ENCODE results near the gene DCANP1.
"Not testable (repeated sequence)": the region's sequence is repeated elsewhere in the genome, so short reads cannot be mapped to it uniquely, and the experiment has no call there.

DCANP1 gene

DNA sequence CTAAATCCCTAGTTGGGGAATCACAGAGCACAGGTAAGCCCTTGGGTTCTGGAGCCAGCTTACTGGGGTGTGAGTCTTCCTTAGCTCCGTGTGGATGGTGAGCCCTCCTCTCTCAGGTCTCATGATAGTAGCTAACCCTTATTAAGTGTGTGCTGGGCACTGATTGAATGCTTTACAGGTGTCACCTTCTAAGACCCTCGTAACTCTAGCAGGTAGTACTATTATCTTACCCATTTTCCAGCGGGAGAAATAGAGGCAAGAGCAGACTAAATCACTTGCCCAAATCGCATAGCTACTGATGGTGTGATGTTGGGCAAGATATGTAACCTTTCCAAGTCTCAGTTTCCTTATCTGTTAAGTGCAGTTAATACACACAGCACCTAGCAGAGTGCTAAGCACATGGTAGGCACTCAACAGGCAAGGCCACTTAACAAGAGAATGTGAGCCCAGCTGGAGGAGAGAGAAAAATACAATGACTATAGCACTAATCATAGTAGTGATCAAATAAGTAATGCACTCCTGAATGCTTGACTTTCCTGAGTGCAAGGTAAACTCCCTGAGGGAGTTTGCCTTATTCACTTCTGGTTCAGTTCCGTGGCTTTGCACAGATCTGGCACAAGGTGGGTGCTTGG is at the start of gene DCANP1:
TSS of gene DCANP1 (minus strand) at position 51 of the 632 bp plus-strand sequence. CDS start 240 bp downstream, outside the sequence.
- DNase-seq: no peak

DNA sequence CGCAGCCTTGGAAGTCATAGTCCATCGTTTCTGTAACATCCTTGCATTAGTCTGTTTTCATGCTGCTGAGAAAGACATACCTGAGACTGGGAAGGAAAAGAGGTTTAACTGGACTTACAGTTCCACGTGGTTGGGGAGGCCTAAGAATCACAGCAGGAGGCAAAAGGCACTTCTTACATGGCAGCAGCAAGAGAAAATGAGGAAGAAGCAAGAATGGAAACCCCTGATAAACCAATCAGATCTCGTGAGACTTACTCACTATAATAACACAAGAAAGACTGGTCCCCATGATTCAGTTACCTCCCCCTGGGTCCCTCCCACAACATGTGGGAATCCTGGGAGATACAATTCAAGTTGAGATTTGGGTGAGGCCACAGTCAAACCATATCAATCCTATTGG is 48.4 kb upstream of the DCANP1 start:
- not testable (repeated sequence) for DNase-seq

GRCh38 chr5:135494196-135494595 is 47.0 kb upstream of the DCANP1 start:
- no peak for DNase-seq

DNA sequence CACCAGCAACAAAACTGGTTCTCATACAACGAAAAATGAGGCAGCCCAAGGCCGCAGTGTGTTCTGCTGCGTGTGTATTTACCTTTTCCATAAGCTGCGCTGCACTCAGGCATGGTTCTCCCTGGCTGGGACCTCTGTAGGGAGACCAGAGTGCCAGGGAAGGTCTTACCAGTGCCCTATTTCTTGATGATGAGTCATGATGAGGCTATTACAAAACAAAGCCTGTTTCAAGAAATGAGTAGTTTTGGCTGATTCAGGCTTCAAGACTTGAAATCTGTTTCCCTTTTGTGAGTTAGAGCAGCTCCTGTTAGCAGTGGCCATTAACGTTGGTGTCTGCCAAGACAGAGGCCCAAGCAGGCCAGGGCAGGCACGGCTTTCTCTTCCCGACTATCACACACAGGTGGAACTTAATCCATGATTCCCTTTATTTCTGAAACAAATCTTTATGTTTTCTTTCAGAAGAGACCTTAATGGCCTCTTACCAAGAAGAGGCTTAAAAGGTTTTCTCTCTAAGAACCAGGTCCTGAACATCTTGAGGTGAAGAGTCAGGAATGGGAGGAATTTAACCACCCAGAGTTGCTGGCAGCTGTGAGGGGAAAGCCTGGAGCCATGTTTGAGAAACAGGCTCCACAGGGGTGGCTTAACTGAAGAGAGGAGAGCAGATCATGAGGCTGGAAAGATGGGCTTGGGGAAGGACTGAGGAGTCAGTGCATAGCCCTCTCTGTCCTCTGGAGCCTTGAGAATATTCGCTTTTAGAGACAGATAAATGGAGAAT is 46.4 kb upstream of the DCANP1 start:
- no peak for DNase-seq

- DNase-seq: no peak
Observed at GRCh38 chr5:135492319-135492626, 45.1 kb upstream of the DCANP1 start.

- no peak for DNase-seq
Observed at GRCh38 chr5:135491552-135492318, 44.6 kb upstream of the DCANP1 start.

GRCh38 chr5:135491038-135491551 is 43.9 kb upstream of the DCANP1 start:
- DNase-seq: no peak

DNA sequence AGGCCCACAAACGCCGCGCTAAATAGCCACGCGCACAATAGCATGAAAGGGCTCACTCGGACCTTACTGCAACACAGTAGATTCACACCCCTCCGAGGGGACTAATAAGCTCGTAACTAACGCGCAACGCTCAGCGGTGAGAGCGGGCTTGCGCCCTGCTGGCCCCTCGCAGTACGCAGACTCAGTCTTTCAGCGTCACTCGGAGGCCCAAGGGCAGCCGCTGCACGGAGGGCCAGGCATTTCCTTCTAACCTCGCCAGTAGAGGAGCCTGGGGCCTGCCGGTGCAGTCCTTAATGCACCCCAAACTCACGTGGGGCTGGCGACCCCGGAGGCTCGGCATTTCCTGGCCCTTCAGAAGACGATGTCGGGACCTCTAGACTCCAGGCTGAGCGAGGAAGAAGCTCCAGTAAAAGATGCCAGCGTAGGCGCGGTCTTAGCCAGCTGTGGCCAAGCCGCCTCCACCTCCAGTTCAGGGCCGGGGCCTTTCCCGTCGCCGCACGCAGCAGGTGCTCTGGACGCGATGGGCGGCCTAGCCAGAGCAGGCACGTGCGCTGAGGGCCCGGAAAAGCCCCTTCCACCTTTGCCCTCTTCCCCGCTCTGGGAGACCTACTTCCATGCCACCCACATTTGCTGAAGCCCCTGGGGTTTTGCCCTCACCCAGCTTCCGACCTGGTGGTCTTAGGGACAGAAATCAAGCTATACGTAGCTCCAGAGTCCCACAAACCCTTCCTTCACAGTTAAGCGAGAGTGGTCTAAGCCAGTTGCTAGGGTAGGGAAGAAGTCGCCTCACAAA is 43.3 kb upstream of the DCANP1 start:
- DNase-seq: no peak

GRCh38 chr5:135489466-135490244 is 42.5 kb upstream of the DCANP1 start:
- DNase-seq: no peak

GRCh38 chr5:135488727-135489465 is 41.7 kb upstream of the DCANP1 start:
- no peak for DNase-seq

DNA sequence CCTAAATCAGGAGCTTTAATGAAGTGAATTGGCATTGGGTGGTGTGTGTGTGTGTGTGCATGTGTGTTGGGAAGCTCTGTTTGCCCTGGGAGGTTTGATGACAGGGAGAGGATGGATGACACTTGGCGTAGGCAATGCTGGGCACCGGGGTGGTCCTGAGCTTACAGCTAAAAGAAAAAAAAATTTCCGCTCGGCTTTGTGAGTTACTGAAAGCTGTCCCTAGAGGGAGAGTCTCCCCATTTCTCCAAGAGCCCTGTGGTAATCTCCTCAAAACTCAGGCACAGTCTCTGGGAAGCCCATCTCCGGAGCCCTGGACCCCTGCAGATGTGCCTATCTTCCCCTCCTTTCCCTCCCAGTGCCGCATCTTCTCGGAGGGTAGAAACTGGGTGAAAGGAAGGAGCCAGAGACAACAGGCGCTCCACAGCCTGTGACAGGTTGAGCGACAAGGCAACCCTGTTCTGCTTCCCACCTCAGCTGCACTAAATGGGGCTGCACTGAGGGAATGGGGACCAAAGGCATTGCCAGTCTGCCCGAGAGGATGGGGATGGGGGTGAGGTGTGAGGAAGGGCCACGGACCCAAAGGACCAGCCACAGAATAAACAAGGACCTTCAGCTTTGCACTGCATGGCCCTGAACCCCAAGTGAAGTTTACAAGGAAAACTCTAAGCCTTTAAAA is 40.8 kb upstream of the DCANP1 start:
- no peak for DNase-seq

GRCh38 chr5:135487037-135487395 is 39.9 kb upstream of the DCANP1 start:
- DNase-seq: no peak

GRCh38 chr5:135486131-135487036 is 39.2 kb upstream of the DCANP1 start:
- DNase-seq: no peak

DNA sequence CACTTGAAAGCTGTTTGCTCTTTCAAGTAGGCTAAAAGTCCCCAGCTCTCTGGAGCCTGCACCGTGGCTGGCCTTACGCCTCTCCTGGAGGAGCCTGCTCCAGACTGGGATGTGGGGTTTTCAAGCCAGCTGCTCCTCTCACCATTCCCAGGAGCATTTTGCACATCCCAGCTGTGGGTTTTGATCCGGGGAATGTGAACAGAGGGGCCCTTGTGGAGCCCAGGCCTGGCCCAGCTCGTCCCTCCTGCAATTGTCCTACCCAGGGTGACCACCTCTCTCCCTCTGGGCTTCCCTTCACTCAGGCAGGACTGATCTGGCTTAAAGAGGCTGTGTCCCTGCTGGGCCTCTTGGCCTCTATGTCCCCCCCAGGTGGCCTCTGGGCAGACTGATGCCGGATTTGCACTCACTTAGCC is 37.5 kb upstream of the DCANP1 start:
- DNase-seq: no peak

GRCh38 chr5:135483254-135483653 is 36.1 kb upstream of the DCANP1 start:
- DNase-seq: no peak

DNA sequence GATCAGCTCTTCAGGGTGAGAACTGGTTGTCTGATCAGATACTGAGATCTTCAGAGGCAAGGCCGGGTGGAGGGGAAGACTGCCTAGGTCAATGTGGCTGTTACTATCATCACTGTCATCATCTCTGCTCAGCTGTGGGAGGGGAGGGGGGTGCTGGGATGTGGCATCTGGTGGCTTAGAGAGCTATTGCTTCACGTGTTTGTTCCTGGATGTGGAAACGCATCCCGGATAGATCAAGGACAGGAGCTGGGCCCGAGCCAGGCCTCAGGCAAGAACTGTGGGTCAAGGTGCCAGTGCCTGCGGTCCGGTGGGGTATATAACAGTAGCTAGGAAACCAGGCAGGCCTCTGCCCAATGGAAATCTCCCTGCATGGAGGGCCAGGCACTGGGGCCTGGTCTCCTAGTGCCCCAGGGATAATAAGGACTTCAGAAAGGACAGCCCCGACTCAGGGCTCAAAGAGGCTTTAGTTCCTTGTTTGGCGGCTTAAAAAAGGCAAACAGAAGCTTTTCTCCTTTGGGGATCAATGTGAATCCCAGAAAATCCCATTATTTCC is 35.3 kb upstream of the DCANP1 start:
- no peak for DNase-seq

GRCh38 chr5:135481909-135482311 is 34.8 kb upstream of the DCANP1 start:
- DNase-seq: no peak

GRCh38 chr5:135481387-135481786 is 34.2 kb upstream of the DCANP1 start:
- no peak for DNase-seq

DNA sequence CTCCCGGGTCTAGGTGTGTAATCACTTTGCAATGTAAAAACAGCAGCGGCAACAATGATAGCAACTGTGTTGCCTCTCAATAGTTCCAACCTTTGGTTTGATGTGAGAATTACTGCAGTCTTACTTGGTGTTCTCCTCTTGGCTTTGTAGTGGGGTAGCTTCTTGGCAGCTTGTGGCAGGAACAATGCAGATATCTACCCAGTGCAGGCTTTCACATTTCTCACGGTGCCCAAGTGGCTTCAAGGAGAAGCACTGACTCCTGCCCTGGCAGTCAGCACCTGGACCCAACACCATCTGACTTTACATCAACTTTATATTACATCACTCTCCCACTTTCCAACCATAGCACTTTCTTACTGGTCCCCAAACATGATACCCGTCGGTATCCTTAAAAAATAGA is 33.4 kb upstream of the DCANP1 start:
- DNase-seq: no peak
